ENCODE results near the gene CARD11. TPM values are rescaled to one million over a fixed set of nuclear protein-coding genes. Genes with fewer than 3 reads are reported as not detected.

Gene CARD11
- total RNA-seq, 6 experiments from 2014 or later = not detected

- Mint-ChIP-seq H3K36me3 (ENCODE audit: low read depth) (no peaks in the 10 kb centered on the region; the same call in 1 of the 2 replicates), H3K4me3 (no peak overlapping the region), H3K4me1 (ENCODE audit: low read depth) (no peaks in the 10 kb centered on the region), H3K9me3 (peaks cover 14% of the 10 kb centered on the region), H3K27me3 (ENCODE audit: insufficient read depth) (no peaks in the 10 kb centered on the region; the same call in none of the 2 replicates), H3K27ac (no peak overlapping the region)
- TF ChIP-seq CTCF (IDR thresholded peaks at IDR 0.05) = no peak
- no peak for DNase-seq
These were observed 43.1 kb downstream of the CARD11 start for GRCh38 chr7:3000566-3000965.

- DNase-seq = no peak
- no peak overlapping the region for H3K27ac Mint-ChIP-seq
- peaks cover 20% of the 10 kb centered on the region for H3K9me3 Mint-ChIP-seq
- no peaks in the 10 kb centered on the region for H3K4me1 Mint-ChIP-seq (ENCODE audit: low read depth)
- no peak for TF ChIP-seq CTCF (IDR thresholded peaks at IDR 0.05)
- H3K4me3 Mint-ChIP-seq = no peak overlapping the region
- H3K27me3 Mint-ChIP-seq (ENCODE audit: insufficient read depth) = no peaks in the 10 kb centered on the region; the same call in none of the 2 replicates
- H3K36me3 Mint-ChIP-seq (ENCODE audit: low read depth) = no peaks in the 10 kb centered on the region; the same call in 1 of the 2 replicates
These were observed 44.6 kb downstream of the CARD11 start for GRCh38 chr7:2999078-2999500.

GRCh38 chr7:2997014-2997413 lies 46.7 kb downstream of the CARD11 start:
- H3K27me3 Mint-ChIP-seq (ENCODE audit: insufficient read depth) = no peaks in the 10 kb centered on the region; the same call in none of the 2 replicates
- TF ChIP-seq CTCF (IDR thresholded peaks at IDR 0.05) = no peak
- no peaks in the 10 kb centered on the region; the same call in 1 of the 2 replicates for H3K36me3 Mint-ChIP-seq (ENCODE audit: low read depth)

GRCh38 chr7:2996141-2996540 lies 47.5 kb downstream of the CARD11 start:
- Mint-ChIP-seq H3K36me3 (ENCODE audit: low read depth) (no peaks in the 10 kb centered on the region; the same call in 1 of the 2 replicates), H3K27me3 (ENCODE audit: insufficient read depth) (no peaks in the 10 kb centered on the region; the same call in none of the 2 replicates), H3K4me3 (no peak overlapping the region), H3K9me3 (peaks cover 18% of the 10 kb centered on the region), H3K27ac (no peak overlapping the region), H3K4me1 (ENCODE audit: low read depth) (no peaks in the 10 kb centered on the region)
- no peak for TF ChIP-seq CTCF (IDR thresholded peaks at IDR 0.05)
- no peak for DNase-seq

More at GRCh38 chr7:2997014-2997413, 46.7 kb downstream of the CARD11 start:
- no peak for DNase-seq
- no peaks in the 10 kb centered on the region for H3K4me1 Mint-ChIP-seq (ENCODE audit: low read depth)
- peaks cover 15% of the 10 kb centered on the region for H3K9me3 Mint-ChIP-seq
- H3K4me3 Mint-ChIP-seq = no peak overlapping the region
- no peak overlapping the region for H3K27ac Mint-ChIP-seq

GRCh38 chr7:2993868-2994267 lies 49.8 kb downstream of the CARD11 start:
- no peak overlapping the region for H3K27ac Mint-ChIP-seq
- no peaks in the 10 kb centered on the region; the same call in none of the 2 replicates for H3K27me3 Mint-ChIP-seq (ENCODE audit: insufficient read depth)
- no peak overlapping the region for H3K4me3 Mint-ChIP-seq

More at GRCh38 chr7:2993868-2994267, 49.8 kb downstream of the CARD11 start:
- DNase-seq = no peak
- Mint-ChIP-seq H3K36me3 (ENCODE audit: low read depth) (no peaks in the 10 kb centered on the region; the same call in 1 of the 2 replicates), H3K9me3 (peaks cover 16% of the 10 kb centered on the region), H3K4me1 (ENCODE audit: low read depth) (no peaks in the 10 kb centered on the region)
- no peak for TF ChIP-seq CTCF (IDR thresholded peaks at IDR 0.05)

Data from HFFc6 (cell line).